ENCODE results near the gene RAB27A.

DNA sequence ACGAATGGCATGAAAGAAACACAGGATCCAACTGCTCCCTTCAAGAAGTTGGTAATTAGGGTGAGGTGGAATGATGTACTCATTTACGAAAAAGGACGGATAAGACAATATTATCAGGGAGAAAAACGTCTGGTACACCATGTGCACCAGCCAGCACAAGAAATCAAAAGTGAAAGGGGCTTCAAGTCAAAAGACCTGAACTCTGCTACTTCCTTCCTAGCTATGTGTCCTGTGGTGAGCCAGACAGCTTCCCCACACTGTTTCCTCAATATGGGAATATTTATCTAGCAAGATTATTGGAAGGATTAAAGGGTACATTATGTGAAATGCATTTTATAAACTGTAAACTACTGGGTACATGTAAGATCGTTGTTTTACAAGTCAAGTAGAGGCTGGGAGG, 33.9 kb downstream of the RAB27A start:
- TF ChIP-seq POLR2AphosphoS5 (IDR thresholded peaks at IDR 0.05; ENCODE audit: low read depth, low read length), result no peak
- no peak for TF ChIP-seq CTCF (IDR thresholded peaks at IDR 0.05)
- TF ChIP-seq TCF7L2 (IDR thresholded peaks at IDR 0.05; ENCODE audit: low read depth, low read length), result no peak
- TF ChIP-seq SIN3A (IDR thresholded peaks at IDR 0.05; ENCODE audit: borderline replicate concordance, insufficient read depth, low read depth, low read length), result no peak
